Measurements from ENCODE around the gene UPP1. TPM values are rescaled to one million over a fixed set of nuclear protein-coding genes. Genes with fewer than 3 reads are reported as not detected.

UPP1 gene
- total and polyA plus RNA-seq, 4 donors: 30.4 to 63.0 (median 34.5) TPM

DNA sequence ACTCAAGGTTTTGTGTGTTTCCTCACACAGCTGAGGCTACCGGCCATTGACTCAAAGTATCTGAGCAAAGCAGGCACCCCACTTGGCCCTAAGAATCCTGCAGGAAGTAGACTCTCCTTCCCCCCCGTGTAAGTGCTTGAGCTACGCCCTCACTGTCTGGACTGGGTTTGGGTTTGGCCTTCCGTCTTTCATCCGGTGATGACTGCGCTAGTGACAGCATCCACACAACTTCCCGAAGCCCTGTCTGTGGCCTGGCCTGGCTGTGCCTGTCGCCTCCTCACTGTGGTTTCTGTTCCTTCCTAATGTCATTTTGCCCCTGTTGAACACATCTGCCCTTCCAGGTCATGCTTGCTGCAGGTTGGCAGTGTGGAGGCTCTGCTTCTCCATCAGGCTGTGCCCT, 39.2 kb upstream of the UPP1 start:
- no peak overlapping the region for H3K27ac ChIP-seq (ENCODE audit: low read depth in 1 of 2, low read length in 2 of 2)
- H3K4me3 ChIP-seq (ENCODE audit: low read length in 2 of 2): no peak overlapping the region

DNA sequence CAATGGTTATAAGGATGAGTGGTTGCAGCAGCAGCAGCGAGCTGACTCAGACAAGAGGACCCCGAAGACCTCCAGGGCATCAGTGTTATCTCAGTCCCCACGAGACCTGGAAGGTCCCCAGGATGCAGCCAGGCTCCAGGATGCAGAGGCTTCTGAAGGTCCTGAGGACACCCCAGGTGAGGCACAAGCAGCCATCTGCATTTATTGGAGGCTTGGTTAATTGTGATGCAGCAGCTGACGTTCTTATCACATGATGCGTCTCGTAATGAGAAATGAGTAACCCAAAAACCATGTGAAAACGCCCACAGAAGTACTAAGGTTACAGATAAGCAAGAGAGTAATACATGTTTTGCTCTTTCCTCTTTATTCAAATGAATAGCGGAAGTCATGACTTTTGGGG, 36.3 kb upstream of the UPP1 start:
- H3K36me3 ChIP-seq (ENCODE audit: control insufficient read depth in 1 of 2, insufficient read depth in 2 of 2, low read length in 1 of 2): no peaks in the 10 kb centered on the region
- DNase-seq: no peak
- intact Hi-C loops (cut with DNase I): no loop called here
- H3K4me1 ChIP-seq (ENCODE audit: control insufficient read depth in 1 of 2, insufficient read depth in 2 of 2, low read length in 2 of 2): no peaks in the 10 kb centered on the region
- no peaks in the 10 kb centered on the region for H3K27me3 ChIP-seq (ENCODE audit: control insufficient read depth in 1 of 2, insufficient read depth in 2 of 2, low read length in 1 of 2)
- no peak for ATAC-seq (ENCODE audit: low FRiP score)
- no peaks in the 10 kb centered on the region for H3K9me3 ChIP-seq (ENCODE audit: control insufficient read depth, low read length)
- WGBS, 2 donors: 75 to 77% methylated on average over 8 of the region's 8 CpGs
- H3K27ac ChIP-seq (ENCODE audit: low read depth in 1 of 2, low read length in 2 of 2): no peak overlapping the region
- no peak overlapping the region for H3K4me3 ChIP-seq (ENCODE audit: low read length in 2 of 2)

More for the DNA sequence above, 39.2 kb upstream of the UPP1 start:
- ATAC-seq (ENCODE audit: low FRiP score) (no peak), DNase-seq (no peak)
- WGBS, 2 donors: 80 to 84% methylated on average over 8 of the region's 8 CpGs
- H3K4me1 ChIP-seq (ENCODE audit: control insufficient read depth in 1 of 2, insufficient read depth in 2 of 2, low read length in 2 of 2): no peaks in the 10 kb centered on the region
- H3K9me3 ChIP-seq (ENCODE audit: control insufficient read depth, low read length): no peaks in the 10 kb centered on the region
- H3K27me3 ChIP-seq (ENCODE audit: control insufficient read depth in 1 of 2, insufficient read depth in 2 of 2, low read length in 1 of 2): no peaks in the 10 kb centered on the region
- H3K36me3 ChIP-seq (ENCODE audit: control insufficient read depth in 1 of 2, insufficient read depth in 2 of 2, low read length in 1 of 2): no peaks in the 10 kb centered on the region
- intact Hi-C loops (cut with DNase I): no loop called here

DNA sequence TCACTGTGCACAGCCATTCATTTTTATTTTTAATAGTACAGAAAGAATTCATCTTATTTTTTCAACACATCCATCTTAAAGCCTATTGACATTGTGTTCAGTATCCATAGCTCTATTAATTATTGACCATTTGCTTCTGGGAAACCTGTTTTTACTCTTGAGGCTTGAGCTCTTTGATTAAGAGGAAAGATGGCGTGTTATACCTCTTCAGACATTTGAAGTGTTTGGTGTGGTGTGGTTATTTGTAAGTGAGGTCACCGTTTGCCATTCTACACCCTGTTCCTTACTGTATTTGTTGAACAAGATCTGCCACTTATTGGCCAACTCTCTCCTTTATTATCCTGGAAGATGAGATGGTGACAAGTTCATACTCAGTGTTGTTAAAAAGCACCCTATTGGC, 35.3 kb upstream of the UPP1 start:
- H3K36me3 ChIP-seq (ENCODE audit: control insufficient read depth in 1 of 2, insufficient read depth in 2 of 2, low read length in 1 of 2): no peaks in the 10 kb centered on the region
- 91 to 97% methylated on average over 2 of the region's 2 CpGs for WGBS, 2 donors
- DNase-seq (no peak), ATAC-seq (ENCODE audit: low FRiP score) (no peak)
- no peak overlapping the region for H3K4me3 ChIP-seq (ENCODE audit: low read length in 2 of 2)
- intact Hi-C loops (cut with DNase I): no loop called here
- H3K9me3 ChIP-seq (ENCODE audit: control insufficient read depth, low read length): no peaks in the 10 kb centered on the region
- H3K27ac ChIP-seq (ENCODE audit: low read depth in 1 of 2, low read length in 2 of 2): no peak overlapping the region
- H3K27me3 ChIP-seq (ENCODE audit: control insufficient read depth in 1 of 2, insufficient read depth in 2 of 2, low read length in 1 of 2): no peaks in the 10 kb centered on the region
- H3K4me1 ChIP-seq (ENCODE audit: control insufficient read depth in 1 of 2, insufficient read depth in 2 of 2, low read length in 2 of 2): no peaks in the 10 kb centered on the region

DNA sequence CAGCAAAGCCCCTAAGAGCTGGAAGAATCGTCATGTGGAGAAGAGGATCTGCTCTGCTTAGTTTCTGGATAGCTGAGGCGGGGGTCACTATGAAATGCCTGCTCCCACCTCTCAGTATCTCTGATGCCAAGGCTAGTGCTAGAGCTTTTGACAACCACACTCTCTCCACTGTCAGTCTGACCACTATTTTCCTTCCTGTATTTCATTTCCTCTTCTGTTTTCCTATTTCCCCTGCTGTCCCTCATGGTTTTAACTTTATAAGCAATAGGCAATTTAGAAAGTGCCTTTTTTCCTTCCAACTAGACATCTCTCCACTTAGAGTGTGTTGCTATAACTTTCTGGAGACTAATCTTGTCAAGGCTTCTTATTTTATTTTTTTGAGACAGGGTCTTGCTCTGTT, 30.1 kb upstream of the UPP1 start:
- DNase-seq: no peak
- Histone ChIP-seq H3K9me3 (ENCODE audit: control insufficient read depth, low read length) (no peaks in the 10 kb centered on the region), H3K36me3 (ENCODE audit: control insufficient read depth in 1 of 2, insufficient read depth in 2 of 2, low read length in 1 of 2) (no peaks in the 10 kb centered on the region), H3K4me3 (ENCODE audit: low read length in 2 of 2) (no peak overlapping the region), H3K27ac (ENCODE audit: low read depth in 1 of 2, low read length in 2 of 2) (no peak overlapping the region), H3K27me3 (ENCODE audit: control insufficient read depth in 1 of 2, insufficient read depth in 2 of 2, low read length in 1 of 2) (no peaks in the 10 kb centered on the region), H3K4me1 (ENCODE audit: control insufficient read depth in 1 of 2, insufficient read depth in 2 of 2, low read length in 2 of 2) (no peaks in the 10 kb centered on the region)
- intact Hi-C loops (cut with DNase I): no loop called here
- WGBS, 2 donors: 68 to 91% methylated on average over 2 of the region's 2 CpGs
- no peak for ATAC-seq (ENCODE audit: low FRiP score)

DNA sequence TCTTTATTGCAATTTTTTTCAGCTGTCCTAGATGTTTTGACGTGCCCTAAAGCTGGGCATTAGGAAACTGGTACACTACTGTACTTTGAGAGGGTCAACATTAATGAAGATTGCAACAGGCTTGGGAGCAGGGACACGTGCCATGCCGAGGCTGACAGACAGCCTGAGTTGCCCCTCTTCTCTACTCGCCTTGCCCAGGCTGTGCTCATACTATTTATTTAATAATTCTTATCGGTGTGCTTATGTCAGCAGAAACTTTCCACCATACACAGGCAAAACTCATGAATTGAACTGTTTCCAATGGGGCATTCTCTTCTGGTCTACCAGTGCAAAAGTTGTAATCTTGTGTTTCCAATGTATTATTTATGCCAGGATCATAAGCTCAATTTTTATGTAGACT, 29.4 kb upstream of the UPP1 start:
- intact Hi-C loops (cut with DNase I): no loop called here
- no peak for ATAC-seq (ENCODE audit: low FRiP score)

DNA sequence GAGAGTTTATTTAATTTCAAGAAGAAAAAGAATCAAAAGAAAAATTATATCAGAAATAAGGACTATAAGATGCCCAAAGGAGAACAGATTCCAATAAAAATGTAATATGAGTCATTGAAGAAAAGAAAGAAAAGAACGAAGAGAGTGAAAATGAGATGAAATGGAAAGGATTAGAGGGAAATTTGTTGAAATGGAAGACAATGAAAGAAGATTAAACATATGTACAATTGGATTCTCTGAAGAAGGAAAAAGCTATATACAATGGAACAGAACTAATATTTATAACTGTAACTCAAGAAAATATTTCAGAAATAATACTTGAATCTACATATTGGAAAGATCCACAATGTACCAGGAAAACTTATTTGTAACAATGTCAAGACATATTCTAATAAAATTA, 25.1 kb upstream of the UPP1 start:
- no peaks in the 10 kb centered on the region for H3K4me1 ChIP-seq (ENCODE audit: control insufficient read depth in 1 of 2, insufficient read depth in 2 of 2, low read length in 2 of 2)
- H3K27me3 ChIP-seq (ENCODE audit: control insufficient read depth in 1 of 2, insufficient read depth in 2 of 2, low read length in 1 of 2): no peaks in the 10 kb centered on the region
- no peak overlapping the region for H3K4me3 ChIP-seq (ENCODE audit: low read length in 2 of 2)
- DNase-seq (no peak), ATAC-seq (ENCODE audit: low FRiP score) (no peak)
- H3K36me3 ChIP-seq (ENCODE audit: control insufficient read depth in 1 of 2, insufficient read depth in 2 of 2, low read length in 1 of 2): no peaks in the 10 kb centered on the region
- 88 to 90% methylated on average over 1 of the region's 1 CpG for WGBS, 2 donors
- no peak overlapping the region for H3K27ac ChIP-seq (ENCODE audit: low read depth in 1 of 2, low read length in 2 of 2)
- intact Hi-C loops (cut with DNase I): no loop called here
- H3K9me3 ChIP-seq (ENCODE audit: control insufficient read depth, low read length): no peaks in the 10 kb centered on the region

More for the DNA sequence above, 29.4 kb upstream of the UPP1 start:
- Histone ChIP-seq H3K36me3 (ENCODE audit: control insufficient read depth in 1 of 2, insufficient read depth in 2 of 2, low read length in 1 of 2) (no peaks in the 10 kb centered on the region), H3K4me1 (ENCODE audit: control insufficient read depth in 1 of 2, insufficient read depth in 2 of 2, low read length in 2 of 2) (no peaks in the 10 kb centered on the region), H3K9me3 (ENCODE audit: control insufficient read depth, low read length) (no peaks in the 10 kb centered on the region), H3K4me3 (ENCODE audit: low read length in 2 of 2) (no peak overlapping the region), H3K27ac (ENCODE audit: low read depth in 1 of 2, low read length in 2 of 2) (no peak overlapping the region), H3K27me3 (ENCODE audit: control insufficient read depth in 1 of 2, insufficient read depth in 2 of 2, low read length in 1 of 2) (no peaks in the 10 kb centered on the region)
- DNase-seq: no peak
- 66 to 81% methylated on average over 5 of the region's 5 CpGs for WGBS, 2 donors

DNA sequence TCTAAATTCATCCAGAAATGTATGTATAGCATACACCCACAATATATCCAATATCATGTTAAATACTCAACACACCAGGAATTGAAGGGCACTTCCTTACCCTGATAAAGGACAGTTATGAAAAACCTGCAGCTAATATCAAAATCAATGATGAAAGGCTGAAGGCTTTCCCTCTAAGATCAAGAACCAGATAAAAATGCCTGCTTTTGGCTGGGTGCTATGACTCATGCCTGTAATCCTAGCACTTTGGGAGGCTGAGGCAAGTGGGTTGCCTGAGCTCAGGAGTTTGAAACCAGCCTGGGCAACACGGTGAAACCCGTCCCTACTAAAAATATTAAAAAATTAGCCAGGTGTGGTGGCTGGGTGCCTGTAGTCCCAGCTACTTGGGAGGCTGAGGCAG, 21.6 kb upstream of the UPP1 start:
- WGBS, 2 donors: 82 to 86% methylated on average over 2 of the region's 2 CpGs
- Histone ChIP-seq H3K4me1 (ENCODE audit: control insufficient read depth in 1 of 2, insufficient read depth in 2 of 2, low read length in 2 of 2) (no peaks in the 10 kb centered on the region), H3K27ac (ENCODE audit: low read depth in 1 of 2, low read length in 2 of 2) (no peak overlapping the region), H3K4me3 (ENCODE audit: low read length in 2 of 2) (no peak overlapping the region), H3K9me3 (ENCODE audit: control insufficient read depth, low read length) (peaks cover 2% of the 10 kb centered on the region), H3K36me3 (ENCODE audit: control insufficient read depth in 1 of 2, insufficient read depth in 2 of 2, low read length in 1 of 2) (no peaks in the 10 kb centered on the region), H3K27me3 (ENCODE audit: control insufficient read depth in 1 of 2, insufficient read depth in 2 of 2, low read length in 1 of 2) (no peaks in the 10 kb centered on the region)
- ATAC-seq (ENCODE audit: low FRiP score) (no peak), DNase-seq (no peak)
- intact Hi-C loops (cut with DNase I): no loop called here

DNA sequence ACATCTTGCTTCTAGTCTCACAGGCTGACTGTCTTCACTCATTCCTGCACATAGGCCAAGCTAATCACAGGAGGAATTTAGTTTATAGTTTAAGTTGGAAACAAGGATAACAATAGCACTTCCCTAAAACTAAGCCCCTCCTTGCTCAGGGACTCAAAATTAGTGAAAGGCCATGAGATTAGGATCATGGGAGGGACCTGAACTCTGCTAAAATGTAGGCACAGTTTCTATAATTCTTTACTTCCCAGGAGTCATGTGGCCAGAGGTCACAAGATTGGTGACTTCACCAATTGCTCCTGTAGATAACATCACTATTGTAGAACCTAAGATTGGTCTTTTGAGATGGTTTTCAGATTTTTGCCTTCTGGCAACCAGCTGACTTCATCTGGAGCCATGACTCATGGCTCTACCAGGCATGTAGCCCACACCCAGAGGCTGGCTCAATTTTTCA, 14.8 kb upstream of the UPP1 start:
- DNase-seq (no peak), ATAC-seq (ENCODE audit: low FRiP score) (no peak)
- no peaks in the 10 kb centered on the region for H3K36me3 ChIP-seq (ENCODE audit: control insufficient read depth in 1 of 2, insufficient read depth in 2 of 2, low read length in 1 of 2)
- peaks cover 2% of the 10 kb centered on the region for H3K9me3 ChIP-seq (ENCODE audit: control insufficient read depth, low read length)
- no peak overlapping the region for H3K4me3 ChIP-seq (ENCODE audit: low read length in 2 of 2)
- intact Hi-C loops (cut with DNase I): no loop called here
- no peak overlapping the region for H3K27ac ChIP-seq (ENCODE audit: low read depth in 1 of 2, low read length in 2 of 2)
- H3K4me1 ChIP-seq (ENCODE audit: control insufficient read depth in 1 of 2, insufficient read depth in 2 of 2, low read length in 2 of 2): no peaks in the 10 kb centered on the region
- no peaks in the 10 kb centered on the region for H3K27me3 ChIP-seq (ENCODE audit: control insufficient read depth in 1 of 2, insufficient read depth in 2 of 2, low read length in 1 of 2)

DNA sequence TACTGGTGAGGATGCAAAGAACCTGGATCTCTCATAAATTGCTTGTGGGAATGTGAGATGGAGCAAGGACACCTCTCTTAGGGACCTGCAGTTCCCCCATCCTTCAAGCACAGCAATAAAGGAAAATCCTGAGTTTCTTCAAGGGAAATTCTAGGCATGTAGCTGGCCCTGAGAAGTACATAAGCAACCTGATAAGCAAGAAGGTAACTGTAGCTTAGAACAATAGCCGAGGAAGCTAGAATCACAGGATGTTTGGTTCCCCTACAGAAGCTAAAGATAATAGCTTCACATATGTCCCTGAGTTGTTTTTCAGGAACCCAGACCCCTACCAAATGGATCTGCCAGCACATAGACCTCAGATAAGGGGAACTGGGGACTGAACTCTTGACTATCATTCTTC, 11.6 kb upstream of the UPP1 start:
- DNase-seq: no peak
- Histone ChIP-seq H3K4me1 (ENCODE audit: control insufficient read depth in 1 of 2, insufficient read depth in 2 of 2, low read length in 2 of 2) (no peaks in the 10 kb centered on the region), H3K27ac (ENCODE audit: low read depth in 1 of 2, low read length in 2 of 2) (no peak overlapping the region), H3K9me3 (ENCODE audit: control insufficient read depth, low read length) (no peaks in the 10 kb centered on the region), H3K4me3 (ENCODE audit: low read length in 2 of 2) (no peak overlapping the region), H3K27me3 (ENCODE audit: control insufficient read depth in 1 of 2, insufficient read depth in 2 of 2, low read length in 1 of 2) (no peaks in the 10 kb centered on the region), H3K36me3 (ENCODE audit: control insufficient read depth in 1 of 2, insufficient read depth in 2 of 2, low read length in 1 of 2) (no peaks in the 10 kb centered on the region)
- 87 to 88% methylated on average over 1 of the region's 1 CpG for WGBS, 2 donors
- ATAC-seq (ENCODE audit: low FRiP score): no peak
- intact Hi-C loops (cut with DNase I): no loop called here
